NCI-H1105 treated with DMSO at 0.1 percent for 48 hours (cell line): ENCODE measurements around the gene VAV2.
"Not testable (repeated sequence)": the region's sequence is repeated elsewhere in the genome, so short reads cannot be mapped to it uniquely, and the experiment has no call there.

Source experiments
- DNase-seq: peaks from one replicate; lab custom pipeline; 2025; lab: John Stamatoyannopoulos, UW

VAV2 gene

DNA sequence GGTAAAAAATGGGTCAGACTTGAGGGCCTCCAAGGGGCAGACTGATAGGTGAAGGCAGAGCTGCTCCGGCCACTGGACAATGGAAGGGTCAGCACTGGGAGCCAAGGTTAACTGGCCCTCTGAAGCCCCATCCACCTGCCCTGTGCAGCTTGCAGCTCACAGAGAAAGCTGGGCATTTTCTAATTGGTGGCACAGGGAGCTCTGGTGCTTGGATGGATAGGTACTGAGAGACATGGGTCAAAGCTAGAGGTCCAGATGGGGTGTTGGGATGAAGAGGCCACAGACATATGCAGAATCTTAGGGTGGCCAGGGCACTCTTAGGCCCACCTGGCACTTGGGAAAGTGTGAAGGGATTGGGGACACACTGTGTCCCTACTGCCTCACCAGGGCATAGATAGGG, 224.5 kb downstream of the VAV2 start:
- DNase-seq, result no peak

- no peak for DNase-seq
These were observed 225.1 kb downstream of the VAV2 start for GRCh38 chr9:133767008-133767407.

DNA sequence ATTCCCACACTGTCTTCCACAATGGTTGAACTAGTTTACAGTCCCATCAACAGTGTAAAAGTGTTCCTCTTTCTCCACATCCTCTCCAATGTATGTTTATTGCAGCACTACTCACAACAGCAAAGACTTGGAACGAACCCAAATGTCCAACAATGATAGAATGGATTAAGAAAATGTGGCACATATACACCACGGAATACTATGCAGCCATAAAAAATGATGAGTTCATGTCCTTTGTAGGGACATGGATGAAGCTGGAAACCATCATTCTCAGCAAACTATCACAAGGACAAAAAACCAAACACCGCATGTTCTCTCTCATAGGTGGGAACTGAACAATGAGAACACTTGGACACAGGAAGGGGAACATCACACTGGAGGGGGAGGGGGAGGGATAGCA, 225.9 kb downstream of the VAV2 start:
- DNase-seq, result not testable (repeated sequence)

DNA sequence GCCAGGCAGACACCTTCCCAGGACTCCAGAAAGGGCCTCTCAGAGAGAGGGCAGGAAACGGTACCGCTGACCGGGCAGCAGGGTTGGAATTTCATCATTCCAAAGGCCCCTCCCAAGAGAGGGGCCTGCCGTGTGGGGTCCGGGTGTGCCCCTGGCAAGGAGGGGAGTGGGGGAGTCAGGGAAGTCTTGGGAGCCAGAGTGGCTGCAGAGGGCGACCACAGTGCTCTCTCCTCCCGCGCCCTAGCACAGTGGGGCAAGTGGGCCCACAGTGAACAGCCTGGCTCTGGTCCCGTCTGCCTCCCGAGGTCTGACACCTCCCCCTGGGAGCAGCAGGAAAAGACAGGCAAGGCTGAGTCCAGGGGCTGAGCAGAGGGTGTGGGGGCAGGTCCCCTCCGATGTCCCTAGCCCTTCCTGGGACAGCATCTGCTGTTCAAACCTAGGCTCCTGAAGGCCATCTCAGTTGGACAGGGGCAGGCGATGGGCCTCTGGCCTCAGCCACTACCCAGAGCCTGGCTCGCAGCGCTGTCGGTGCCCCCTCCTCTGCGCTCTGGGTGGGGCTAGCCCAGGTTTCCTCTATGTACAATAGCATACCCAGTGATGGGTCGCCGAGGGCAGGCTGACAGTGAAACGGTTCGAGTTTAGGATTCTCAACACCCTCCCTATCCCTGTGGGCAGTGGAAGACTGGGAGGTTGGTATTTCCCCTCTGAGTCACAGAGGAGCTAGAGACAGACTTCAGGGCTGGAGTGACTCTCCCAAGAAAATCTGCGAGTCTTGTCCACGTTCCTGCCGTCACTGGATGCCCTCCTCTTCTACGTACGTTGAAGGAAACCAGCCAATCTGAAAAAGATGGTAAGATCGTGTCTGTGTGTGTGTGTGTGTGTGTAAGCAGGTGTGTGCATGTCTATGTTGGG, 228.6 kb downstream of the VAV2 start:
- no peak for DNase-seq

- DNase-seq, result no peak
These were observed 229.4 kb downstream of the VAV2 start for GRCh38 chr9:133762488-133763271.

DNA sequence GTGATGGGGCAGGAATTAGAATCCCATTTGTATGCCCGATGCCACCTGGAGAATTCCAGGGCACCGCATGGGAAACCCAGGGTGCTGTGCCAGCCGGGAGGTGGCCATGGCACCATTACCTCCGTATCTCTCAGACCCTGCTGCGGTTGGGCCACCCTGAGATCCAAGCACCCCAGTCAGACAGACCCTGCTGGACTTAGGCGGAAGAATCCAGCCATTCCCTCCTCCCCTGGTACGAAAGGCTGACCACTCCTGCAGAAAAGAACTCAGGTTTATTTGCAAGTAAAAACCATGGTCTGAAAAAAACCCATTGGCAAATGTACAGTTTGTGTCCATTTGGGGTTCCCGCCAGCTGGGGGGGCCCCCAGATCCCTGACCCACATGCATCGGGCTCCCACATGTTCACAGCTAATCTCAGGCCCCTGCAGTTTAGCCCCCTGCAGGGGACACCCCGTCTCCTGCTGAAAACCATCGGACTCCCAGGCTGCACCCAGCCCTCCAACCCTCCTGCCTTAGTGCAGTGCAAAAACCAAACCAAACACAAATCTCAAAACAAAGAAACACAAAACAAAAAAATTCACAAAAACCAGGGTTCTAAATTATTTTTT, 230.4 kb downstream of the VAV2 start:
- DNase-seq, result no peak

GRCh38 chr9:133760713-133761290, 231.3 kb downstream of the VAV2 start:
- no peak for DNase-seq

DNA sequence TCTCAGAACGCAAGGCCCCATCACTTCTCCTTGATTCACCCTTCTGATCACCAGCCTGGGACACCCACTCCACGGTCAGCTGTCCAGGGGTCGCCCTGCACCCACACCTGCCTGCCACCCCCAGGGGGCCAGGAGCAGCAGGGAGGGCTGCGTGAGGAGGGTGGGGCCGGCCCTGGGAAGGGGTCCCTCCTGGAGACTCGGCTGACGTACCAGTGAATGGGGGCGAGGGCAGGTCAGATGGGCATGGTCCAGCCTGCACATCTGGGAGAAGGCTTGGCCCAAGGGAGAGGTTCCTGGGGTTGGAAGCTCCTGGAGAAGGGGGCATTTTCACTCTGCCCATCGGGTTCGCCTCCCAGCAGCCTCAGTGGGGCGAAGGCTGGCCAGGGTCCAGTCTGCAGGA, 232.2 kb downstream of the VAV2 start:
- no peak for DNase-seq

DNA sequence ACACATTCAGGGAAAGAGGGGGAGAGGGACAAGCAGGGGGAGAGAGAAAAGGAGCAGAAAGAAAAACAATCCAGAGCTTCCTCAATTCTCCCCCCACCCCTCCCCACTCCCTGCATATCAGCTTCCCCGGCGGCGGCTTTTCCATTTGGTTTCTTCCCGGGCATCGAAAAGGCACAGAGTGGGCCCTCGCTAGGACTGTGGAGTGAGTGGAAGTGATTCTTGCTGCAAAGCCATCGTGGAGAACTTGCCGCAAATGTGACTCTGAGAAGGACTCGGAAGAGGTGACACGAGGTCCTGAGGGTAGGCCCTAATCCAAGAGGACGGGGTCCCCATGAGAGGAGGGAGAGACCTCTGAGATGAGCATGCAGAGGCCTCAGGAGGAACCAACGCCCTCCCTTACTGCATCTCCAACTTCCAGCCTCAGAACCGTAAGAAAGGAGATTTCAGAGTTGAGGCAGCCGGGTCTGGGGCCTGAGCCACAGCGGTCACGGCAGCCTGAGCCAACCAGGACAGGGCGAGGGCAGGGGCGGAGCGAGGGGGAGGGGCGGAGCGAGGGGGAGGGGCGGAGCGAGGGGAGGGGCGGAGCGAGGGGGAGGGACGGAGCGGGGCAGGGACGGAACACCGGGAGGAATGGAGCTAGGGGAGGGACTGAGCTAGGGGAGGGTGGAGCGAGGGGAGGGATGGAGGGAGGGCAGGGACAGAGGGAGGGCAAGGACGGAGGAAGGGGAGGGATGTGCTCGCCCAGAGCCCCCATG, 232.8 kb downstream of the VAV2 start:
- DNase-seq, result no peak

DNA sequence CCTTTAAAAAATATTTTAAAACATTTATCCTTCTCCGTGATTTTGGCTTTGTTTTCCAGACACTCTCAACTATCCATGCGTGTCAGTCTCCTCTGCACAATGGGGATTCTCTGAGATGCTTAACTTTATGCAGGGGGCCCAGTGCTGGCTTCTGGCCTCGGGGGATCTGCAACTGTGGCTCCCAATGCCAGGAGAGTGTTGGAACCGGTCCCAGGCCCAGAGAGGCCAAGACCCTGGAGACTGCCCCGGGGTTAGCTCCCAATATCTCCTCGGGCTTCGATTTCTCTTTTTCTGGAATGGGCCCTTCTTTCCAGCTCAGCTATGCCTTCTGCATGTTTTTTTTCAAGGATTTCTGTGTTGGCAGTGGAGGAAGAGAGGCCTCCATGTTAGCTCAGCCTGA, 233.9 kb downstream of the VAV2 start:
- DNase-seq, result no peak

DNA sequence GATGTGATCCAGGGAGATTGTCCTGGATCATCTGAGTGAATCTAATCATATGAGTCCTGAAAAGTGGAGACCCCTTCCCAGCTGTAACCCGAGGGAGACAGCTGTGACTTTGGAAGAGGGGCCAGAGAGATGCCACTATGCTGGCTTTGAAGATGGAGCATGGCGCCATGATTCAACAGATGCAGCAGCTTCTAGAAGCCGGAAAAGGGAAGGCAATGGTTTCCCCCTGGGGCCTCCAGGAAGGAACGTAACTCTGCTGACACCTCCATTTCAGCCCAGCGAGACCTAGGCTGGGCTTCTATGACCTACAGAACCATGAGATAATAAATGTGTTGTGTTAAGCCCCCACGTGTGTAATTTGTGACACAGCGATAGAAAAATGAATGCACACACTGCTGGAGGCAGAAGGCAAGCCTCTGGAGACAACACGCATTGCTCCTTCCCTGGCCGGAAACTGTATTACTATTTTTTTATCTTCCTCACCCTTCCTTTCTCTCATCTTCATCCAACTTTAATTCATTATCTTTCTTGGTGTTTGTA, 237.4 kb downstream of the VAV2 start:
- DNase-seq, result no peak

DNA sequence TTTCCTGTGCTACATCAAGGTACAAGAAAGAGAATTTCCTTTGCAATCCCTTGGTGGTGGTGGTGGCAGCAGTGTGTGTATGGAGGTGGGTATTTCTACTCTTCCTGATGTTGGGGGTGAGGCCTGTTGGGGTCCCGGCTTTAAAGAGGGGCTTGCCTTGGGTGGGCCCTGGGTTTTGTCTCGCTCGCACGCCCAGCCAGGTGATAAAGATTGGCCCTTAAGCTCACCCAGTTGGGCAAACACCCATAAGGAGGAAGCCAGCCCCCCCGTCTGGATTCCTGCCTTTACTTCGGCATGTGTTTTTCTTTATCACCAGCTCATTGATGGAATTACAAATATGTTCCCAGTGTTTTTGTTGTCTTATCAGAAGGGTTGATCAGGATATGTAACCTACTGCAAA, 237.9 kb downstream of the VAV2 start:
- DNase-seq, result no peak

DNA sequence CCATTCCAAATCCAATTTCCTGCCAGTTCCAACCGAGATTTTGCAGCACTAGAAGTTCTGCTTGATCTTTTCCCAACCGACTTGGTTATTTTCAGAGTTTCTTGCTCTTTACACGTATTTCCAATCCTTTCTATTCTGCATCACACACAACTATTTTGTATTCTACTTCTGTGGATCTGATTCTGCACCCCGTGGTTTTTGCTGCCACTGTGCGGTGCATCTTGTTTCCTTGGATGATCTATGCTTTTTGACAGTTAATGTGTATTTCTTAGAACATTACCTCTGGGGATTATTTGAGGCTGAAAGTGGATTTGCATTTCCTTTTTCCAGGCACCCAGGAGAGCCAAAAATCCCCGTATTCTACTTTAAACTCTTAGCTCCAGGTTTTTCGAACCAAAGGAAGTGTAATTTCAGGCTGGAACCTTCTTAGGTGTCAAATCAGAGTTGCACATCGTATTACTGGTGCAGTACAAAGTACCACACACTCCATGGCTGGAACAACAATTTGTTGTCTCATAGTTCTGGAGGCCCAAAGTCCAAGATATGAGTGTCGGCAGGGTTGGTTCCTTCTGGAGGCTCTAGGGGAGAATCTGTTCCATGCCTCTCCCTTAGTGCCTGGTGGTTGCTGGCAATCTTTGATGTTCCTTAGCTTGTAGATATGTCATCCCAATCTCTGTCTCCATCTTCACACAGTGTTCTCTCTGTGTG, 239.2 kb downstream of the VAV2 start:
- no peak for DNase-seq

- no peak for DNase-seq
These were observed 241.0 kb downstream of the VAV2 start for GRCh38 chr9:133750982-133751649.

GRCh38 chr9:133747309-133747708, 244.8 kb downstream of the VAV2 start:
- DNase-seq, result no peak

DNA sequence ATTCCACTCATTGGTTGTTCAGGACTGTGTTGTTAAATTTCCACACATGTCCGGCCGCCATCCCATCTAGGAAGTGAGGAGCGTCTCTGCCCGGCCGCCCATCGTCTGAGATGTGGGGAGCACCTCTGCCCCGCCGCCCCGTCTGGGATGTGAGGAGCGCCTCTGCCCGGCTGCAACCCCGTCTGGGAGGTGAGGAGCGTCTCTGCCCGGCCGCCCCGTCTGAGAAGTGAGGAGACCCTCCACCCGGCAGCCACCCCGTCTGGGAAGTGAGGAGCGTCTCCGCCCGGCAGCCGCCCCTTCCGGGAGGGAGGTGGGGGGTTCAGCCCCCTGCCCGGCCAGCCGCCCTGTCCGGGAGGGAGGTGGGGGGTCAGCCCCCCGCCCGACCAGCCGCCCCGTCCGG, 247.6 kb downstream of the VAV2 start:
- not testable (repeated sequence) for DNase-seq

DNA sequence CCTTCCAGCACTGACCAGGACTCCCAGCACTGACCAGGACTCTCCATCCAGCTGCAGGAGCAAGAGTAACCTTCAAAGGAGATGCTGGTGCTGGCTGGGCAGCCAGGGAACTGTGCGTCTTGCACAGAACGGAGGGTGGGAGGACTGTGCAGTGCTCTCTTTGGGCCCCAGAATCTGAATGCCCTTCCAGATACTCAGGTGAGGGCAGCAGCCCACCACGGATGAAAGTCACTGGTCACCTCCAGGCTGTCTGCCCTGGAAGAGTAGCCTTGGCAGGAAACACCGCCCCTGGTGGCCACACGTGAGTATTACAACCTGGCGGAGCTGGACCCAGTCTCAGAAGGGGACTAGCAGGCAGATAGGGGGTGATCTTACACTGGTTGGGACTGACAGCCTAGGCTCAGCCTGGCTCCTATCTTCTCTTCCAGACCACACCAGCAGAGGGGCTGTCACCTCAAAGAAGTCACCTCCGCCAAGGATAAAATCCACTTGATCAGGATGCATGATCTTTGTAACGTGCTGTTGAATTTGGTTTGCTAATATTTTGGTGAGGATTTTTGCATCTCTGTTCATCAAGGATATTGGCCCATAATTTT, 249.2 kb downstream of the VAV2 start:
- peak; percentile 77 for DNase-seq

DNA sequence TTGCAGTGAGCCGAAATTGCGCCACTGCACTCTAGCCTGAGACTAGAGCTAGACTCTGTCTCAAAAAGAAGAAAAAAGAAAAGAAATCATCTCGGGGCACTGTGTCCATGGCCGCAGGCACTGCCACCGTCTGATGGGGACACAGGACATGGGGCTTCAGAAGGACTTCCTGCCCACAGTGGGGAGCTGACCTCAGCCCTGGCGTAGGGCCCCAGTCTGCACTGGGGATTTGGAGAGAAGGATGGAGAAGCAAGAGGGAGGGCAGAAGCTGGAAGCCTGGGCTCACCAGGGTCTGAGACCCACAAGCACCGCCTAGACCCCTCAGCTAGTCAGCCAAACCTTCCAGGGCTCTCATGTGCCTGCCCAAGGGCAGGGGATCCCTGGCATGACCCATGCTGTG, 249.9 kb downstream of the VAV2 start:
- no peak for DNase-seq

DNA sequence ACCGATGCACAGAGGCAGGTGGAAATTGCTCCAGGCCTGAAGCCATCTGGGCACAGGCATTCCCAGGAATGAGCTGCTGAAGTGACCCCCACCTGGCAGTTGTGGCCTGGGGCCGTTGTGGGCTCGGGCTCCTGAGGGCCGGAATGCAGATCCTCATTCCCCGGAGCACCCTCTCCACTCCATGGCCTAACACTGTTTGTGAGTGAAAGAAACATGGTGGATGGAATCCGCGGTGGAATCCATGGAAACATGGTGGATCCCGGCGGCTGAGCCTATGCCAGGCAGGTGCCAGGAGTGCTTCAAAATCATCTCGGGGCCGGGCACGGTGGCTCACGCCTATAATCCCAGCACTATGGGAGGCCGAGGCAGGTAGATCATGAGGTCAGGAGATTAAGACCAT, 250.4 kb downstream of the VAV2 start:
- DNase-seq, result no peak

DNA sequence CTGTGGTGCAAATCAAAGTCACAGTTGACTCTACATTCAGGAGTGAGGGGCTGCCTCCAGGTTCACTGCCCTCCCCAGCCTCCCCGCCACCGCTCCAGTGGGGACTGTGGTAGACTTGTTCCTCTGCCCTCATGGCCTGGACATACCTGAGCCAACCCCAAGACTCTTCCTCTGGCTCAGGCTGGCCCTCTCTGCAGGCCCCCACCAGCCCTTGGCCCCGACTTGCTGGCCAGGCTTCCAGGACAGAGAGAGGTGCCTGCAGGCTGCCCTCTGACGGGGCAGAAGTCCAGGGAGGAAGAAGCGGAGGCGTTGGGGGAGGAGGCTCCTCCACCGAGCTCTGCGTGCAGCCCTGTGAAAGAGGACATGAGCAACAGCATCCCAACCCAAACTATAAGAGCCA, 251.2 kb downstream of the VAV2 start:
- no peak for DNase-seq
